Right atrium auricular region (tissue), 2 donors: Measurements from ENCODE around the gene NAP1L1. TPM values are rescaled to one million over a fixed set of nuclear protein-coding genes. Genes with fewer than 3 reads are reported as not detected.

Experiments used
- DNase-seq: peaks from one replicate; pipeline ENCODE4 v3.0.0-alpha.2; 2019; ENCODE audit warnings: low spot score
- H3K27ac ChIP-seq, 2 donors: fragments of 200-600 bp; sonication (generic); 1 replicate in 1 of 2; 2 replicates in 1 of 2; pipeline ENCODE4 v1.5.1; 2016 to 2019
- H3K27me3 ChIP-seq, 2 donors: fragments of 200-600 bp; sonication (generic); one replicate each; pipeline versions ENCODE4 v1.5.1 to v1.6.0; 2017 to 2019
- H3K36me3 ChIP-seq: fragments of 200-600 bp; sonication (generic); one replicate; pipeline ENCODE4 v1.5.1; 2016
- H3K4me1 ChIP-seq, 2 donors: fragments of 200-600 bp; sonication (generic); one replicate each; pipeline versions ENCODE4 v1.5.1 to v1.6.0; 2017 to 2019
- H3K4me3 ChIP-seq, 2 donors: fragments of 200-600 bp; sonication (generic); 1 replicate in 1 of 2; 2 replicates in 1 of 2; pipeline ENCODE4 v1.5.1; 2017 to 2019; ENCODE audit warnings: mild to moderate bottlenecking in 1 of 2, moderate library complexity in 1 of 2
- H3K9me3 ChIP-seq, 2 donors: fragments of 200-600 bp; sonication (generic); one replicate each; pipeline ENCODE4 v1.5.1; 2019
- CTCF ChIP-seq, 2 donors: fragments of 200-600 bp; sonication (generic); IDR thresholded peaks; one replicate each; pipeline ENCODE4 v1.5.1; 2019; ENCODE audit warnings: antibody characterized with exemption in 2 of 2
- total RNA-seq, 2 donors: library from RNA; depleted of rRNA; stranded (reverse); fragments of >200 nt; gene quantifications; one replicate each; pipeline ENCODE4 v1.1.0, GENCODE V29; 2016

The NAP1L1 gene
- total RNA-seq, 2 donors from 2014 or later, result 255 to 332 TPM

- TF ChIP-seq CTCF (IDR thresholded peaks at IDR 0.05), result no peak
- Histone ChIP-seq H3K27me3 (no peaks in the 10 kb centered on the region), H3K36me3 (no peaks in the 10 kb centered on the region), H3K4me1 (peaks cover 0 to 52% of the 10 kb centered on the region in 2 donors), H3K27ac (peak overlapping the region in 1 of 2 donors; percentile 34), H3K4me3 (no peak overlapping the region), H3K9me3 (peaks cover 1 to 5% of the 10 kb centered on the region in 2 donors)
- no peak for DNase-seq
These were observed 10.9 kb downstream of the NAP1L1 start for GRCh38 chr12:76073561-76073960.

- Histone ChIP-seq H3K27me3 (no peaks in the 10 kb centered on the region), H3K36me3 (no peaks in the 10 kb centered on the region), H3K9me3 (no peaks in the 10 kb centered on the region), H3K4me3 (no peak overlapping the region), H3K27ac (peak overlapping the region in 1 of 2 donors; percentile 34), H3K4me1 (peaks cover 0 to 52% of the 10 kb centered on the region in 2 donors)
- no peak for DNase-seq
- TF ChIP-seq CTCF (IDR thresholded peaks at IDR 0.05), result no peak
These were observed 11.9 kb downstream of the NAP1L1 start for GRCh38 chr12:76072568-76072967.

GRCh38 chr12:76069339-76069738, 15.1 kb downstream of the NAP1L1 start:
- H3K36me3 ChIP-seq, result peaks cover 15% of the 10 kb centered on the region
- H3K27ac ChIP-seq, result no peak overlapping the region

GRCh38 chr12:76065917-76066316, 18.6 kb downstream of the NAP1L1 start:
- no peak for TF ChIP-seq CTCF (IDR thresholded peaks at IDR 0.05)

More at GRCh38 chr12:76069339-76069738, 15.1 kb downstream of the NAP1L1 start:
- TF ChIP-seq CTCF (IDR thresholded peaks at IDR 0.05), result no peak
- H3K27me3 ChIP-seq, result no peaks in the 10 kb centered on the region
- H3K4me1 ChIP-seq, result peaks cover 0 to 39% of the 10 kb centered on the region in 2 donors
- H3K9me3 ChIP-seq, result peaks cover 0 to 12% of the 10 kb centered on the region in 2 donors
- H3K4me3 ChIP-seq, result no peak overlapping the region
- no peak for DNase-seq

GRCh38 chr12:76064904-76065303, 19.6 kb downstream of the NAP1L1 start:
- no peak overlapping the region for H3K4me3 ChIP-seq
- no peaks in the 10 kb centered on the region for H3K27me3 ChIP-seq
- H3K36me3 ChIP-seq, result peaks cover 23% of the 10 kb centered on the region
- DNase-seq, result no peak
- H3K27ac ChIP-seq, result no peak overlapping the region
- TF ChIP-seq CTCF (IDR thresholded peaks at IDR 0.05), result no peak
- H3K4me1 ChIP-seq, result peaks cover 0 to 3% of the 10 kb centered on the region in 2 donors
- peaks cover 0 to 18% of the 10 kb centered on the region in 2 donors for H3K9me3 ChIP-seq

More at GRCh38 chr12:76065917-76066316, 18.6 kb downstream of the NAP1L1 start:
- Histone ChIP-seq H3K27ac (no peak overlapping the region), H3K4me3 (no peak overlapping the region), H3K36me3 (peaks cover 21% of the 10 kb centered on the region), H3K4me1 (peaks cover 0 to 13% of the 10 kb centered on the region in 2 donors), H3K9me3 (peaks cover 0 to 18% of the 10 kb centered on the region in 2 donors), H3K27me3 (no peaks in the 10 kb centered on the region)
- no peak for DNase-seq

GRCh38 chr12:76060111-76060510, 24.4 kb downstream of the NAP1L1 start:
- H3K4me1 ChIP-seq, result no peaks in the 10 kb centered on the region
- H3K4me3 ChIP-seq, result no peak overlapping the region
- TF ChIP-seq CTCF (IDR thresholded peaks at IDR 0.05), result no peak
- no peaks in the 10 kb centered on the region for H3K27me3 ChIP-seq
- peaks cover 55% of the 10 kb centered on the region for H3K36me3 ChIP-seq
- peaks cover 0 to 11% of the 10 kb centered on the region in 2 donors for H3K9me3 ChIP-seq
- DNase-seq, result no peak
- H3K27ac ChIP-seq, result no peak overlapping the region
